IMR-90 (cell line): ENCODE results near the gene ATG9A. TPM values are rescaled to one million over a fixed set of nuclear protein-coding genes. Genes with fewer than 3 reads are reported as not detected.

Source experiments
- CEBPB ChIP-seq: IDR thresholded peaks from 2 replicates; pipeline ENCODE4 v1.6.1; 2012; ENCODE audit warnings: low read depth, low read length, improper control_type of control experiment
- CHD1 ChIP-seq: IDR thresholded peaks from 2 replicates; pipeline ENCODE4 v1.6.1; 2012; ENCODE audit warnings: low read depth, low read length, improper control_type of control experiment
- MAFK ChIP-seq: IDR thresholded peaks from 2 replicates; pipeline ENCODE4 v1.6.1; 2012; ENCODE audit warnings: low read depth, low read length, improper control_type of control experiment
- RFX5 ChIP-seq: IDR thresholded peaks from 2 replicates; pipeline ENCODE4 v1.8.0; 2012; ENCODE audit warnings: low read depth, mild to moderate bottlenecking, low read length, moderate library complexity
- polyA plus RNA-seq, 3 experiments: library from polyadenylated mRNA; depleted of rRNA; stranded (reverse); fragments of >200 nt; gene quantifications; 2 replicates each; pipeline ENCODE4 v1.2.3, GENCODE V29; 2012; ENCODE audit warnings: low replicate concordance in 1 of 3
- total RNA-seq: library from RNA; depleted of rRNA; stranded (reverse); fragments of >200 nt; gene quantifications from 2 replicates; pipeline ENCODE4 v1.2.3, GENCODE V29; 2012

Gene ATG9A
- total and polyA plus RNA-seq, 2 of the 4 experiments (the other 2 are of a cell fraction) = 35.1 to 58.3 TPM

- TF ChIP-seq CHD1 = no peak
- TF ChIP-seq CEBPB = no peak
- TF ChIP-seq RFX5 = no peak
- no peak for TF ChIP-seq MAFK
Measured at GRCh38 chr2:219277703-219278654, 48.5 kb upstream of the ATG9A start (continued).
